PC-3 (cell line): Measurements from ENCODE around the gene KLHL7. TPM values are rescaled to one million over a fixed set of nuclear protein-coding genes. Genes with fewer than 3 reads are reported as not detected.

Experiments
- ATAC-seq: fragments of 200-7000 bp; cut with Tn5 transposase; 2 replicates; pipeline ENCODE4 v1.9.1; 2020; ENCODE audit warnings: mild to moderate bottlenecking, moderate library complexity
- BruUV-seq: library from RNA; stranded (reverse); fragments of 400-500 nt; replicated peaks from 2 replicates; lab custom pipeline; 2021; lab: Mats Ljungman, UMichigan
- CTCF ChIA-PET: fragments of 300-600 bp; sonication (Branson Sonifier 250); formaldehyde crosslinking; loops from one replicate; lab custom pipeline; 2022; ENCODE audit warnings: antibody characterized with exemption; lab: Charles Lee
- POLR2A ChIA-PET: fragments of 300-600 bp; sonication (Branson Sonifier 250); formaldehyde crosslinking; loops from one replicate; lab custom pipeline; 2022; ENCODE audit warnings: antibody characterized with exemption; ENCODE audit not compliant: unreplicated experiment; lab: Charles Lee
- DNase-seq: peaks from one replicate; pipeline ENCODE4 v3.0.0-alpha.2; 2015
- H2AFZ ChIP-seq: fragments of 300-600 bp; sonication (generic); 2 replicates; pipeline ENCODE4 v1.6.0; 2016; ENCODE audit warnings: antibody characterized with exemption, low read length
- H3F3A ChIP-seq: fragments of 300-600 bp; sonication (generic); one replicate; pipeline ENCODE4 v1.6.0; 2017; ENCODE audit warnings: antibody characterized with exemption, low read length, control low read depth, mild to moderate bottlenecking; ENCODE audit not compliant: unreplicated experiment
- H3K27ac ChIP-seq: fragments of 300-600 bp; sonication (generic); 2 replicates; pipeline ENCODE4 v1.5.1; 2016; ENCODE audit warnings: mild to moderate bottlenecking, low read length
- H3K27me3 ChIP-seq: fragments of 300-600 bp; sonication (generic); 2 replicates; pipeline ENCODE4 v1.6.1; 2016; ENCODE audit warnings: low read length, mixed read lengths
- H3K36me3 ChIP-seq: fragments of 300-600 bp; sonication (generic); 2 replicates; pipeline ENCODE4 v1.6.1; 2016; ENCODE audit warnings: low read depth, mixed run types, low read length, mixed read lengths
- H3K4me1 ChIP-seq: fragments of 300-600 bp; sonication (generic); 2 replicates; pipeline ENCODE4 v1.5.1; 2016; ENCODE audit warnings: low read length; ENCODE audit not compliant: insufficient read depth
- H3K4me2 ChIP-seq: fragments of 300-600 bp; sonication (generic); 2 replicates; pipeline ENCODE4 v1.6.0; 2016; ENCODE audit warnings: low read length
- H3K4me3 ChIP-seq: fragments of 300-600 bp; sonication (generic); 2 replicates; pipeline ENCODE4 v1.5.1; 2016; ENCODE audit warnings: mild to moderate bottlenecking, low read length, mixed read lengths
- H3K79me2 ChIP-seq: fragments of 300-600 bp; sonication (generic); 2 replicates; pipeline ENCODE4 v1.6.1; 2017; ENCODE audit warnings: low read length, mixed read lengths
- H3K9ac ChIP-seq: fragments of 300-600 bp; sonication (generic); 2 replicates; pipeline ENCODE4 v1.6.0; 2016; ENCODE audit warnings: mild to moderate bottlenecking, low read length
- H3K9me2 ChIP-seq: fragments of 300-600 bp; sonication (generic); replicated peaks from 2 replicates; pipeline ENCODE4 v1.6.1; 2016; ENCODE audit warnings: mixed run types, low read length, mixed read lengths
- H3K9me3 ChIP-seq: fragments of 300-600 bp; sonication (generic); 2 replicates; pipeline ENCODE4 v1.6.1; 2016; ENCODE audit warnings: low read length, mixed read lengths
- H4K20me1 ChIP-seq: fragments of 300-600 bp; sonication (generic); 2 replicates; pipeline ENCODE4 v1.6.1; 2016; ENCODE audit warnings: low read length, mixed read lengths
- CTCF ChIP-seq: fragments of 300-600 bp; sonication (generic); conservative IDR thresholded peaks from 2 replicates; pipeline ENCODE4 v1.5.1; 2017; ENCODE audit warnings: antibody characterized with exemption, low read depth, mild to moderate bottlenecking, low read length
- EZH2 ChIP-seq: fragments of 300-600 bp; sonication (generic); IDR thresholded peaks from one replicate; pipeline ENCODE4 v1.6.1; 2017; ENCODE audit warnings: antibody characterized with exemption, mild to moderate bottlenecking, low read length; ENCODE audit not compliant: unreplicated experiment
- EZH2phosphoT487 ChIP-seq: fragments of 300-600 bp; sonication (generic); IDR thresholded peaks from 2 replicates; pipeline ENCODE4 v1.6.1; 2018; ENCODE audit warnings: mild to moderate bottlenecking, antibody characterized with exemption, low read length, borderline replicate concordance
- intact Hi-C: fragments of 100-400 bp; cut with micrococcal nuclease; formaldehyde crosslinking; loops from 2 replicates; pipeline ENCODE4 v1.9.0; 2023
- total RNA-seq: library from RNA; depleted of rRNA; stranded (reverse); fragments of >200 nt; gene quantifications from 2 replicates; pipeline ENCODE4 v1.2.3, GENCODE V29; 2014

The KLHL7 gene
- total RNA-seq, 1 experiment from 2014 or later: 31.1 TPM

GRCh38 chr7:23168111-23168885 lies 62.7 kb downstream of the KLHL7 start:
- Histone ChIP-seq H3K79me2 (no peaks in the 10 kb centered on the region), H3F3A (no peaks in the 10 kb centered on the region), H3K9me3 (no peaks in the 10 kb centered on the region), H4K20me1 (no peaks in the 10 kb centered on the region), H3K9me2 (no peaks in the 10 kb centered on the region), H3K27ac (no peak overlapping the region), H3K4me1 (no peaks in the 10 kb centered on the region), H3K36me3 (no peaks in the 10 kb centered on the region), H3K4me3 (no peak overlapping the region), H3K9ac (no peak overlapping the region), H3K27me3 (no peaks in the 10 kb centered on the region), H3K4me2 (no peak overlapping the region), H2AFZ (no peak overlapping the region)
- ATAC-seq (no peak), DNase-seq (no peak)
- ChIA-PET POLR2A (no interaction called here), CTCF (no interaction called here)
- TF ChIP-seq EZH2 (no peak), CTCF (no peak), EZH2phosphoT487 (no peak)
- BruUV-seq: no TSS peak
- intact Hi-C loops: no loop called here

- Histone ChIP-seq H3K4me2 (no peak overlapping the region), H3K36me3 (no peaks in the 10 kb centered on the region), H3K4me1 (peaks cover 3% of the 10 kb centered on the region), H3K9me3 (no peaks in the 10 kb centered on the region), H3K27ac (no peak overlapping the region), H3F3A (no peaks in the 10 kb centered on the region), H2AFZ (no peak overlapping the region), H3K27me3 (no peaks in the 10 kb centered on the region), H3K4me3 (no peak overlapping the region), H3K9me2 (no peaks in the 10 kb centered on the region), H3K9ac (no peak overlapping the region), H3K79me2 (no peaks in the 10 kb centered on the region), H4K20me1 (no peaks in the 10 kb centered on the region)
- no TSS peak for BruUV-seq
- ChIA-PET CTCF (no interaction called here), POLR2A (no interaction called here)
- TF ChIP-seq EZH2phosphoT487: no peak
- no peak for TF ChIP-seq CTCF
- no peak for TF ChIP-seq EZH2
- DNase-seq (no peak), ATAC-seq (no peak)
- intact Hi-C loops: no loop called here
These were observed 70.4 kb downstream of the KLHL7 start for GRCh38 chr7:23175938-23176337.
